IMR-90 (cell line): ENCODE data around the gene ZNRF4. TPM values are rescaled to one million over a fixed set of nuclear protein-coding genes. Genes with fewer than 3 reads are reported as not detected.

ENCODE experiments used
- ATAC-seq: fragments of 200-7000 bp; cut with Tn5 transposase; 2 replicates; pipeline ENCODE4 v1.9.1; 2020; ENCODE audit warnings: low read depth, mild to moderate bottlenecking, moderate library complexity
- BruUV-seq: library from RNA; stranded (reverse); fragments of 400-500 nt; replicated peaks from 2 replicates; lab custom pipeline; 2021; lab: Mats Ljungman, UMichigan
- CTCF ChIA-PET: fragments of 300-600 bp; formaldehyde crosslinking; extraction: SDS; loops from one replicate; lab custom pipeline; 2021; ENCODE audit warnings: antibody characterized with exemption; lab: Yijun Ruan, JAX
- POLR2A ChIA-PET: fragments of 300-600 bp; sonication (Branson Sonifier 250); formaldehyde crosslinking; loops from one replicate; lab custom pipeline; 2022; ENCODE audit warnings: antibody characterized with exemption; ENCODE audit not compliant: unreplicated experiment; lab: Charles Lee
- DNase-seq: peaks from one replicate; pipeline ENCODE4 v3.0.0; 2013
- H2AFZ ChIP-seq: replicated peaks from 2 replicates; pipeline ENCODE3; 2013; ENCODE audit warnings: low read length, mild to moderate bottlenecking; ENCODE audit not compliant: poor library complexity
- H2AK5ac ChIP-seq: 2 replicates; pipeline ENCODE4 v1.6.1; 2013; ENCODE audit warnings: low read depth, low read length, inconsistent platforms
- H2AK9ac ChIP-seq: replicated peaks from 2 replicates; pipeline ENCODE3; 2013; ENCODE audit warnings: mild to moderate bottlenecking, low read depth, low read length, moderate library complexity; ENCODE audit not compliant: poor library complexity
- H2BK120ac ChIP-seq: 2 replicates; pipeline ENCODE4 v1.6.1; 2013; ENCODE audit warnings: low read depth, low read length, inconsistent platforms
- H2BK15ac ChIP-seq: 3 replicates; pipeline ENCODE4 v1.6.1; 2013; ENCODE audit warnings: low read depth, low read length, inconsistent platforms
- H2BK20ac ChIP-seq: 2 replicates; pipeline ENCODE4 v1.6.1; 2013; ENCODE audit warnings: low read depth, mild to moderate bottlenecking, inconsistent platforms, low read length, moderate library complexity
- H2BK5ac ChIP-seq: 2 replicates; pipeline ENCODE4 v1.6.1; 2013; ENCODE audit warnings: mild to moderate bottlenecking, low read depth, low read length, inconsistent platforms; ENCODE audit not compliant: poor library complexity, severe bottlenecking
- H3K14ac ChIP-seq: replicated peaks from 2 replicates; pipeline ENCODE4 v1.6.1; 2013; ENCODE audit warnings: low read depth, low read length, inconsistent platforms
- H3K18ac ChIP-seq: 2 replicates; pipeline ENCODE4 v1.6.1; 2013; ENCODE audit warnings: low read depth, low read length, control low read depth
- H3K23ac ChIP-seq: 2 replicates; pipeline ENCODE4 v1.6.1; 2013; ENCODE audit warnings: low read depth, low read length, inconsistent platforms
- H3K27ac ChIP-seq: 2 replicates; pipeline ENCODE4 v1.5.1; 2013; ENCODE audit warnings: mild to moderate bottlenecking, control low read depth, low read length; ENCODE audit not compliant: insufficient read depth
- H3K27me3 ChIP-seq: 2 replicates; pipeline ENCODE4 v1.6.1; 2013; ENCODE audit warnings: low read length; ENCODE audit not compliant: control insufficient read depth, insufficient read depth
- H3K36me3 ChIP-seq: 2 replicates; pipeline ENCODE4 v1.6.1; 2013; ENCODE audit warnings: low read length, mixed read lengths; ENCODE audit not compliant: control insufficient read depth, insufficient read depth
- H3K4ac ChIP-seq: 2 replicates; pipeline ENCODE4 v1.6.1; 2013; ENCODE audit warnings: low read depth, low read length, inconsistent platforms
- H3K4me1 ChIP-seq: 2 replicates; pipeline ENCODE4 v1.6.1; 2013; ENCODE audit warnings: low read length, mixed read lengths; ENCODE audit not compliant: control insufficient read depth, insufficient read depth
- H3K4me2 ChIP-seq: 2 replicates; pipeline ENCODE4 v1.6.1; 2013; ENCODE audit warnings: low read depth, mild to moderate bottlenecking, control low read depth, low read length, moderate library complexity
- H3K4me3 ChIP-seq: 2 replicates; pipeline ENCODE4 v1.5.1; 2013; ENCODE audit warnings: low read depth, mild to moderate bottlenecking, control low read depth, low read length, moderate library complexity; ENCODE audit not compliant: insufficient read depth
- H3K56ac ChIP-seq: 2 replicates; pipeline ENCODE4 v1.6.1; 2013; ENCODE audit warnings: low read length, inconsistent platforms; ENCODE audit not compliant: insufficient read depth; ENCODE audit errors: extremely low read depth
- H3K79me1 ChIP-seq, 2 experiments: 2 replicates each; pipeline ENCODE4 v1.6.1; 2013; ENCODE audit warnings: low read length in 2 of 2, inconsistent platforms in 1 of 2, low read depth in 1 of 2
- H3K9ac ChIP-seq: 2 replicates; pipeline ENCODE4 v1.6.1; 2013; ENCODE audit warnings: low read depth, low read length, control low read depth
- H3K9me1 ChIP-seq: 2 replicates; pipeline ENCODE4 v1.6.1; 2013; ENCODE audit warnings: low read length, inconsistent platforms; ENCODE audit not compliant: insufficient read depth
- H3K9me3 ChIP-seq: 2 replicates; pipeline ENCODE4 v1.6.1; 2013; ENCODE audit warnings: low read length; ENCODE audit not compliant: control insufficient read depth, insufficient read depth
- H4K20me1 ChIP-seq: 2 replicates; pipeline ENCODE4 v1.6.1; 2013; ENCODE audit warnings: low read length, inconsistent platforms; ENCODE audit not compliant: insufficient read depth
- H4K5ac ChIP-seq: 2 replicates; pipeline ENCODE4 v1.6.1; 2013; ENCODE audit warnings: mild to moderate bottlenecking, low read depth, low read length, control low read depth
- H4K8ac ChIP-seq, 2 experiments: 2 replicates each; pipeline ENCODE4 v1.6.1; 2013; ENCODE audit warnings: low read depth in 2 of 2, low read length in 2 of 2, control low read depth in 1 of 2, inconsistent platforms in 1 of 2
- H4K91ac ChIP-seq: 2 replicates; pipeline ENCODE4 v1.6.1; 2013; ENCODE audit warnings: low read depth, low read length, inconsistent platforms; ENCODE audit not compliant: insufficient read depth
- BHLHE40 ChIP-seq: fragments of 150-350 bp; IDR thresholded peaks from 2 replicates; pipeline ENCODE4 v1.6.1; 2016; ENCODE audit warnings: mild to moderate bottlenecking, low read depth, low read length
- CEBPB ChIP-seq: IDR thresholded peaks from 2 replicates; pipeline ENCODE4 v1.6.1; 2012; ENCODE audit warnings: low read depth, low read length, improper control_type of control experiment
- CHD1 ChIP-seq: IDR thresholded peaks from 2 replicates; pipeline ENCODE4 v1.6.1; 2012; ENCODE audit warnings: low read depth, low read length, improper control_type of control experiment
- FOS ChIP-seq: fragments of 150-350 bp; IDR thresholded peaks from 2 replicates; pipeline ENCODE4 v1.6.1; 2016; ENCODE audit warnings: low read depth, low read length
- MAFK ChIP-seq: IDR thresholded peaks from 2 replicates; pipeline ENCODE4 v1.6.1; 2012; ENCODE audit warnings: low read depth, low read length, improper control_type of control experiment
- MAZ ChIP-seq: IDR thresholded peaks from 2 replicates; pipeline ENCODE4 v1.6.1; 2012; ENCODE audit warnings: low read depth, mild to moderate bottlenecking, low read length, improper control_type of control experiment, moderate library complexity, borderline replicate concordance
- MXI1 ChIP-seq: IDR thresholded peaks from 2 replicates; pipeline ENCODE4 v1.6.1; 2012; ENCODE audit warnings: low read depth, mild to moderate bottlenecking, low read length, moderate library complexity, borderline replicate concordance
- NFE2L2 ChIP-seq: fragments of 150-350 bp; IDR thresholded peaks from 2 replicates; pipeline ENCODE4 v1.6.1; 2016; ENCODE audit warnings: low read depth, mild to moderate bottlenecking, low read length
- POLR2A ChIP-seq: IDR thresholded peaks from 2 replicates; pipeline ENCODE4 v1.6.1; 2012; ENCODE audit warnings: mild to moderate bottlenecking, low read depth, low read length
- RAD21 ChIP-seq: IDR thresholded peaks from 2 replicates; pipeline ENCODE4 v1.6.1; 2012; ENCODE audit warnings: low read length, improper control_type of control experiment
- RCOR1 ChIP-seq: IDR thresholded peaks from 2 replicates; pipeline ENCODE4 v1.6.1; 2012; ENCODE audit warnings: mild to moderate bottlenecking, low read length, improper control_type of control experiment; ENCODE audit not compliant: insufficient replicate concordance
- RFX5 ChIP-seq: IDR thresholded peaks from 2 replicates; pipeline ENCODE4 v1.8.0; 2012; ENCODE audit warnings: low read depth, mild to moderate bottlenecking, low read length, moderate library complexity
- SMC3 ChIP-seq: fragments of 150-350 bp; IDR thresholded peaks from 2 replicates; pipeline ENCODE4 v1.6.1; 2016; ENCODE audit warnings: low read depth, mild to moderate bottlenecking, antibody characterized with exemption, low read length, moderate library complexity
- USF2 ChIP-seq: fragments of 150-350 bp; IDR thresholded peaks from 2 replicates; pipeline ENCODE4 v1.6.1; 2017; ENCODE audit warnings: mild to moderate bottlenecking, antibody characterized with exemption, low read length, low read depth
- WGBS, 2 experiments: methylation state at CpG; one replicate each; pipeline versions ENCODE4 v1.1.5 to v1.1.7; 2013; ENCODE audit warnings: missing lambda C conversion rate in 2 of 2; ENCODE audit not compliant: insufficient read length in 1 of 2; ENCODE audit errors: extremely low coverage in 2 of 2; 5-methylcytosine and 5-hydroxymethylcytosine counted together
- dilution Hi-C: fragments of 300-500 bp; cut with HindIII; formaldehyde crosslinking; loops from one replicate; pipeline ENCODE4 v1.14.3; 2018; ENCODE audit warnings: low sequenced_read_pairs; ENCODE audit not compliant: unreplicated experiment
- in situ Hi-C: fragments of 300-500 bp; cut with MboI; formaldehyde crosslinking; loops from 3 replicates; pipeline ENCODE4 v1.14.3; 2019; ENCODE audit warnings: low sequenced_read_pairs, inconsistent platforms, mixed read lengths
- intact Hi-C: fragments of 100-400 bp; cut with micrococcal nuclease; formaldehyde crosslinking; loops from 2 replicates; pipeline ENCODE4 v1.10.0; 2022
- polyA plus RNA-seq, 3 experiments: library from polyadenylated mRNA; depleted of rRNA; stranded (reverse); fragments of >200 nt; gene quantifications; 2 replicates each; pipeline ENCODE4 v1.2.3, GENCODE V29; 2012; ENCODE audit warnings: low replicate concordance in 1 of 3
- total RNA-seq: library from RNA; depleted of rRNA; stranded (reverse); fragments of >200 nt; gene quantifications from 2 replicates; pipeline ENCODE4 v1.2.3, GENCODE V29; 2012
- TF ChIP-seq, protein P1 (sequence below): fragments of 150-350 bp; IDR thresholded peaks from 2 replicates; pipeline ENCODE4 v1.6.1; 2016; ENCODE audit warnings: low read depth, mild to moderate bottlenecking, low read length, moderate library complexity, borderline replicate concordance
- TF ChIP-seq, protein P2 (sequence below): conservative IDR thresholded peaks from 2 replicates; pipeline ENCODE4 v1.5.1; 2012; ENCODE audit warnings: mild to moderate bottlenecking, low read depth, low read length, improper control_type of control experiment

The ZNRF4 gene
- total and polyA plus RNA-seq, 2 of the 4 experiments (the other 2 are of a cell fraction) = not detected

DNA sequence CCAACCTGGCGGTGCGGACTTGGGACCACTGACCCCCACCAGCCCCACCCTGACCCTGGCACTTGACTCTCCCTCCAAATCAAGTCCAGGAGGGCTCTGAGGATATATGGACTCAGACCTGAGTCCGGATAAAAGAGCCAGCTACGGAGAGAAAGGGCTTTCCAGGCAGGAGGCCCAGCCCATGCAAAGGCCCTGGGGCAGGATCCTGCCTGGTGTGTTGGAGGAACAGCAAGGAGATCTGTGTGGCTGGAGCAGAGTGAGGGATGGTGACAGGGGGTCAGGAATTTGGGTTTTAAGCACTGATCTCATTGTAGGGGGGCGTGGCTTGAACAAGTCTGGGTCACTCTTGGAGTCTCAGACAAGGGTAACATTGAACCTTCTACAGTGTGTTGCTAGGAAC is 474 bp upstream of the ZNRF4 start:
- no peak for DNase-seq
- POLR2A ChIA-PET = no interaction called here
- BruUV-seq = no TSS peak

More for the DNA sequence above, 474 bp upstream of the ZNRF4 start:
- Histone ChIP-seq H2AK5ac (no peak overlapping the region), H3K4ac (no peak overlapping the region), H3K9me3 (peaks cover 5% of the 10 kb centered on the region; the same call in 1 of the 2 replicates), H3K9me1 (no peaks in the 10 kb centered on the region), H3K36me3 (no peaks in the 10 kb centered on the region), H4K8ac (no peak overlapping the region), H2BK15ac (no peak overlapping the region), H4K91ac (no peak overlapping the region), H3K4me1 (no peaks in the 10 kb centered on the region), H3K9ac (no peak overlapping the region), H3K14ac (no peak overlapping the region), H3K27me3 (peaks cover 3% of the 10 kb centered on the region), H4K20me1 (no peaks in the 10 kb centered on the region), H3K4me3 (no peak overlapping the region), H3K79me1 (no peaks in the 10 kb centered on the region), H2BK120ac (no peak overlapping the region), H4K5ac (no peak overlapping the region), H3K27ac (no peak overlapping the region), H3K18ac (no peak overlapping the region), H2BK5ac (no peak overlapping the region), H3K56ac (no peak overlapping the region), H3K4me2 (no peak overlapping the region), H2BK20ac (no peak overlapping the region), H3K23ac (no peak overlapping the region), H2AFZ (no peak overlapping the region), H2AK9ac (no peak overlapping the region)
- TF ChIP-seq SMC3 (no peak), MAZ (no peak), CHD1 (no peak), MXI1 (no peak), RCOR1 (no peak), USF2 (no peak), NFE2L2 (no peak), POLR2A (no peak), RAD21 (no peak), CEBPB (no peak), FOS (no peak), RFX5 (no peak), BHLHE40 (no peak), MAFK (no peak)
- TF ChIP-seq, protein P1, sequence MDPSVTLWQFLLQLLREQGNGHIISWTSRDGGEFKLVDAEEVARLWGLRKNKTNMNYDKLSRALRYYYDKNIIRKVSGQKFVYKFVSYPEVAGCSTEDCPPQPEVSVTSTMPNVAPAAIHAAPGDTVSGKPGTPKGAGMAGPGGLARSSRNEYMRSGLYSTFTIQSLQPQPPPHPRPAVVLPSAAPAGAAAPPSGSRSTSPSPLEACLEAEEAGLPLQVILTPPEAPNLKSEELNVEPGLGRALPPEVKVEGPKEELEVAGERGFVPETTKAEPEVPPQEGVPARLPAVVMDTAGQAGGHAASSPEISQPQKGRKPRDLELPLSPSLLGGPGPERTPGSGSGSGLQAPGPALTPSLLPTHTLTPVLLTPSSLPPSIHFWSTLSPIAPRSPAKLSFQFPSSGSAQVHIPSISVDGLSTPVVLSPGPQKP = no peak
- TF ChIP-seq, protein P2, sequence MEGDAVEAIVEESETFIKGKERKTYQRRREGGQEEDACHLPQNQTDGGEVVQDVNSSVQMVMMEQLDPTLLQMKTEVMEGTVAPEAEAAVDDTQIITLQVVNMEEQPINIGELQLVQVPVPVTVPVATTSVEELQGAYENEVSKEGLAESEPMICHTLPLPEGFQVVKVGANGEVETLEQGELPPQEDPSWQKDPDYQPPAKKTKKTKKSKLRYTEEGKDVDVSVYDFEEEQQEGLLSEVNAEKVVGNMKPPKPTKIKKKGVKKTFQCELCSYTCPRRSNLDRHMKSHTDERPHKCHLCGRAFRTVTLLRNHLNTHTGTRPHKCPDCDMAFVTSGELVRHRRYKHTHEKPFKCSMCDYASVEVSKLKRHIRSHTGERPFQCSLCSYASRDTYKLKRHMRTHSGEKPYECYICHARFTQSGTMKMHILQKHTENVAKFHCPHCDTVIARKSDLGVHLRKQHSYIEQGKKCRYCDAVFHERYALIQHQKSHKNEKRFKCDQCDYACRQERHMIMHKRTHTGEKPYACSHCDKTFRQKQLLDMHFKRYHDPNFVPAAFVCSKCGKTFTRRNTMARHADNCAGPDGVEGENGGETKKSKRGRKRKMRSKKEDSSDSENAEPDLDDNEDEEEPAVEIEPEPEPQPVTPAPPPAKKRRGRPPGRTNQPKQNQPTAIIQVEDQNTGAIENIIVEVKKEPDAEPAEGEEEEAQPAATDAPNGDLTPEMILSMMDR = no peak
- WGBS, 2 experiments = 17% methylated on average over 1 of the region's 5 CpGs; no CpG with 5 or more reads in 1 of the 2 experiments
- in situ Hi-C loops (no loop called here), dilution Hi-C loops (no loop called here), intact Hi-C loops (no loop called here)
- no peak for ATAC-seq
- CTCF ChIA-PET = no interaction called here
